ENCODE data around the gene KRT31. TPM values are rescaled to one million over a fixed set of nuclear protein-coding genes. Genes with fewer than 3 reads are reported as not detected.

The KRT31 gene
- total and polyA plus RNA-seq, 2 of the 8 experiments (the other 6 are each of a cell fraction or from before 2014, with no cell fraction given): not detected

DNA sequence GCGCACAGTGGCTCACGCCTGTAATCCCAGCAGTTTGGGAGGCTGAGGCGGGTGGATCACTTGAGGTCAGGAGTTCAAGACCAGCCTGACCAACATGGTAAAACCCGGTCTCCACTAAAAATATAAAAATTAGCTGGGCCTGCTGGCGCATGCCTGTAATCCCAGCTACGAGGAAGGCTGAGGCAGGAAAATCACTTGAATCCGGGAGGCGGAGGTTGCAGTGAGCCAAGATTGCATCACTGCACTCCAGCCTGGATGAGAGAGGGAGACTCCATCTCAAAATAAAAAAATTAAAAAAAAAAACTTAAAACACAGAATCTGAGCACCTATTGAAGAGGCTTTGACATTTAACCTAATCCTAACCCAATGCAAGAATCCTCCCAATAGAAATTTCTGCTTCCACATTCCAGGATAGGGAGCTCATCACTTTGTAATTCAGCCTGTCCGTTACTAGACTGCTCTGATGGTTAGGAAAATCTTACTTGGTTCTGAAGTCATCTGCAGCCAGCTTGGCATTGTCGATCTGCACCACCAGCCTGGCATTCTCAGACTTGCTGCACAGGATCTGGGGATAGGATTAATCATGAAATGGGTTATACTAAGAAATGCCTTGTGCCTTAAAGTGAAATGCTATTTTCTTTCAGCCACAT is 29.9 kb downstream of the KRT31 start:
- no peak overlapping the region for H2BK20ac ChIP-seq (ENCODE audit: low read length)
- WGBS, 2 experiments (ENCODE audit: extremely low coverage in 1 of 2, insufficient coverage in 1 of 2, insufficient read length in 1 of 2, insufficient replicate concordance in 2 of 2, low coverage in 1 of 2, low lambda C conversion rate in 2 of 2, missing lambda C conversion rate in 1 of 2): 89% methylated on average over 10 of the region's 10 CpGs; no CpG with 5 or more reads in 1 of the 2 experiments
- no peak overlapping the region for H4K8ac ChIP-seq (ENCODE audit: extremely low read depth, insufficient read depth, low read length)
- H3K9me3 ChIP-seq (ENCODE audit: insufficient read depth in 2 of 2, low read depth in 1 of 2, low read length in 1 of 2): no peaks in the 10 kb centered on the region
- FAIRE-seq (no peak), DNase-seq (ENCODE audit: low read depth in 1 of 2, low spot score in 2 of 2) (no peak)
- H2AFZ ChIP-seq (ENCODE audit: low read length): no peak overlapping the region
- H4K91ac ChIP-seq (replicated peaks; ENCODE audit: insufficient read length, low read length): no peak overlapping the region
- H4K20me1 ChIP-seq (replicated peaks in 1 of 2; ENCODE audit: control insufficient read depth in 1 of 2, insufficient read depth in 2 of 2, low read length in 2 of 2): no peaks in the 10 kb centered on the region
- no peak overlapping the region for H3K18ac ChIP-seq (ENCODE audit: extremely low read depth, low read length)
- ChIA-PET POLR2A (ENCODE audit: partially characterized antibody) (interaction anchor here (0.5 kb wide), 2 partner anchors 297 to 560 kb away, joined by 3 to 6 read pairs; no protein-coding TSS in a partner anchor), CTCF (ENCODE audit: partially characterized antibody) (interaction anchor here (0.6 to 1.0 kb wide), 2 partner anchors 18 to 509 kb away, joined by 3 read pairs; no protein-coding TSS in a partner anchor)
- no peak overlapping the region for H2BK5ac ChIP-seq (ENCODE audit: low read depth, low read length)
- H3K27me3 ChIP-seq (replicated peaks in 1 of 4; ENCODE audit: control insufficient read depth in 3 of 4, extremely low read depth in 1 of 4, insufficient read depth in 3 of 4, low read length in 3 of 4): no peaks in the 10 kb centered on the region
- no peak overlapping the region for H3K9ac ChIP-seq (replicated peaks in 1 of 4; ENCODE audit: extremely low read depth in 1 of 4, low read depth in 3 of 4, low read length in 3 of 4)
- H2AK5ac ChIP-seq (ENCODE audit: low read depth, low read length): no peak overlapping the region
- H3K27ac ChIP-seq (ENCODE audit: low read depth, low read length): no peak overlapping the region
- H3K23ac ChIP-seq (ENCODE audit: insufficient read length): no peak overlapping the region
- peaks cover 1% of the 10 kb centered on the region; the same call in 1 of the 2 replicates for H3K23me2 ChIP-seq (ENCODE audit: low read depth, low read length)
- no peak overlapping the region for H3K4ac ChIP-seq (replicated peaks; ENCODE audit: insufficient read length, low read depth, low read length)
- no peaks in the 10 kb centered on the region for H3K36me3 ChIP-seq (ENCODE audit: control insufficient read depth in 2 of 4, insufficient read depth in 4 of 4, low read length in 3 of 4)
- no peak overlapping the region for H3K4me2 ChIP-seq (ENCODE audit: insufficient read depth in 1 of 2, low read depth in 2 of 2, low read length in 2 of 2)
- H2BK120ac ChIP-seq (replicated peaks; ENCODE audit: low read depth, low read length): no peak overlapping the region
- no peak overlapping the region for H4K5ac ChIP-seq (ENCODE audit: insufficient read length, low read depth, low read length)
- no peak overlapping the region for H2BK15ac ChIP-seq (ENCODE audit: low read length)
- no peaks in the 10 kb centered on the region for H3K79me2 ChIP-seq (ENCODE audit: control insufficient read depth in 1 of 2, insufficient read depth in 2 of 2, low read length in 2 of 2)
- no peak overlapping the region for H2BK12ac ChIP-seq (ENCODE audit: low read depth, low read length)
- no peak overlapping the region for H3K56ac ChIP-seq (replicated peaks; ENCODE audit: insufficient read length, low read depth, low read length)
- TF ChIP-seq KDM1A (IDR thresholded peaks at IDR 0.05; ENCODE audit: borderline replicate concordance, low read length) (no peak), HDAC6 (IDR thresholded peaks at IDR 0.05; ENCODE audit: low read depth, low read length) (no peak), POU5F1 (IDR thresholded peaks at IDR 0.05; ENCODE audit: low read depth, low read length) (no peak), CBX5 (IDR thresholded peaks at IDR 0.05; ENCODE audit: low read depth, low read length) (no peak), HDAC2 (IDR thresholded peaks at IDR 0.05; ENCODE audit: borderline replicate concordance in 1 of 2, low read depth in 2 of 2, low read length in 2 of 2) (no peak), SAP30 (IDR thresholded peaks at IDR 0.05; ENCODE audit: insufficient read depth, insufficient replicate concordance, low read length) (no peak), CEBPB (IDR thresholded peaks at IDR 0.05; ENCODE audit: low read depth, low read length) (no peak), CHD2 (IDR thresholded peaks at IDR 0.05; ENCODE audit: low read length) (no peak)
- no peaks in the 10 kb centered on the region for H3K79me1 ChIP-seq (ENCODE audit: low read depth, low read length)
- no peak overlapping the region for H3K4me3 ChIP-seq (ENCODE audit: extremely low read depth in 1 of 4, insufficient read depth in 2 of 4, low read depth in 3 of 4, low read length in 4 of 4)
- no peak overlapping the region for H3K14ac ChIP-seq (ENCODE audit: insufficient read length)
- H3K4me1 ChIP-seq (replicated peaks in 1 of 4; ENCODE audit: control insufficient read depth in 3 of 4, insufficient read depth in 4 of 4, low read length in 3 of 4): no peaks in the 10 kb centered on the region
